AG09309 (cell line): ENCODE measurements around the gene STC2.

ENCODE experiments used
- DNase-seq: peaks from one replicate; pipeline ENCODE4 v3.0.0-alpha.2; 2010; ENCODE audit warnings: low read depth
- H3K4me3 ChIP-seq: 2 replicates; pipeline ENCODE4 v1.5.1; 2011; ENCODE audit warnings: mild to moderate bottlenecking, low read depth, low read length, moderate library complexity; ENCODE audit not compliant: control insufficient read depth
- CTCF ChIP-seq: IDR thresholded peaks from 2 replicates; pipeline ENCODE4 v1.5.1; 2011; ENCODE audit warnings: mild to moderate bottlenecking, low read depth, low read length, inconsistent platforms; ENCODE audit not compliant: insufficient read depth, control insufficient read depth; ENCODE audit errors: missing control alignments

Gene STC2

GRCh38 chr5:173328844-173329490, 753 bp upstream of the STC2 start:
- peak overlapping the region; percentile 91 for H3K4me3 ChIP-seq
- TF ChIP-seq CTCF = no peak
- no peak for DNase-seq

DNA sequence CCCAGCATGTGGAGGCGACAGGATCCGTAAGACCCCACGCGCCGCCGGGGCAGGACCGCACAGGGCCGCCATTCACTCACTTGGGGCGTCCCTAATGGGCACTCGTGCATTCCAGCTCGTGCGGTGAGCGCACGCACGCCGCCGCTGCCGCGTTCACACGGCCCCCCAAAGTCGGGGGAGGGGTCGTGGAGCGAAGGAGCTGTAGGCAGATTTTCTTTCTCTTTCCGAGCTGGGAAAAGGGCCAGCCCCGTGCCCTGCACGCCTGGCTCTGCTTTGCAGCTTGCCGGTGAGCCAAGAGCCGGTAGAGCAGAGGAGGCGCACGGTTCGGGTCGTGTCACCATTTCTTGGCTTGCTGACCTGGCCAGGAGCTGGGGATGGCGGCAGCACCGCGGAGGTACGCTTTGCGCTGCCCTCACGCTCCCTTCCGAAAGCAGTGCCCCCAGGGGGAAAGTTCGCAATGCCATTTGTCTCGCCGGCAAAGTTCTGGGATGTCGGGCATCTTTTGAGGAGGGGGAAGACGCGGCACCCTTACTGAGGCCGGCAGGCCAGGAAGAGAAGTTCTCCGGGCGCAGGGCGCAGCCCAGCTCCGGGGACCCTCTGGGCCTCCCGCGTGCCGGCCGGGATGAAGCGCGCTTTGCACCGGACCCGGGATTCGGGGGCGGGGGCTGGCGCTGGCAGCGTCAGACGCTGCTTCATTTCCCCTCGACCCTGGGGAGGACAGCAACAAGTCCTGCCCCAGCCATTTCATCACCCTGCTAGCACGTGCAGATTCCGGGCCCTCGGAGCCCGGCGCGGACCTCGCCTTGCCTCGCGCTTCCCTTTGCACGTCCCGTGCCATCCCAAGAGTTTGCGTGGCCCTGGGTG, 898 bp downstream of the STC2 start:
- no peak for TF ChIP-seq CTCF
- H3K4me3 ChIP-seq = peak overlapping the region; percentile 91
- DNase-seq = no peak

GRCh38 chr5:173326501-173326960, 1.7 kb downstream of the STC2 start:
- DNase-seq = no peak
- TF ChIP-seq CTCF = no peak
- peak overlapping the region; percentile 91 for H3K4me3 ChIP-seq

DNA sequence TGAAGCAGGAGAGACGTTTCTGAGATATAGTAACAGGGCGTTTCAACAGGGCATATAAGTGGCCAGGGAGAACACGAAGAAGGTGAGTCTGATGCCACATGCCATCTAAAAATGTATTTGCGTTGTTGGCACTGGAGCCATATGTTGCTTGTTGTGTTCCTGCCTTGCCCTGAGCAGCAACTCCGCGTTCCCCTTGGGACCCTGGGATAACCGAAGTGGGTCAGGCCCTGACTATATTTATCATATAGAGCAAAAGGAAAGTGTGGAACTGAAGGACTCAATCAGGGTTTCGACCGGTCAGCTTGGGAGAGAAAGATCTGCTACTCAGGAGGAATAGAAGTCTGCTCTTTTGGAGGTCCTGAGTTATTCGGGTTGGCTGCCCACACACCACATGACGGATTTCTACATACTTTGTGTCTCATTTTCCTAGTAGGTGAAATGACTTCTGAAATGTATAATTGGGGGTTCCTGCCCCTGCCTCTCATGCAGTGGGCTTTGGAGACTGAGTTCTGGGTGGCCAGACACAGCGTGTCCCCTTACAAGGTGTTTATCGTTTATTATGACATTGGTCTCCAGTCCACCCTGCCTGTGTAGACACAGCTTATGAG, 3.0 kb downstream of the STC2 start:
- no peak for DNase-seq
- TF ChIP-seq CTCF = no peak
- peak overlapping the region; percentile 91 for H3K4me3 ChIP-seq

DNA sequence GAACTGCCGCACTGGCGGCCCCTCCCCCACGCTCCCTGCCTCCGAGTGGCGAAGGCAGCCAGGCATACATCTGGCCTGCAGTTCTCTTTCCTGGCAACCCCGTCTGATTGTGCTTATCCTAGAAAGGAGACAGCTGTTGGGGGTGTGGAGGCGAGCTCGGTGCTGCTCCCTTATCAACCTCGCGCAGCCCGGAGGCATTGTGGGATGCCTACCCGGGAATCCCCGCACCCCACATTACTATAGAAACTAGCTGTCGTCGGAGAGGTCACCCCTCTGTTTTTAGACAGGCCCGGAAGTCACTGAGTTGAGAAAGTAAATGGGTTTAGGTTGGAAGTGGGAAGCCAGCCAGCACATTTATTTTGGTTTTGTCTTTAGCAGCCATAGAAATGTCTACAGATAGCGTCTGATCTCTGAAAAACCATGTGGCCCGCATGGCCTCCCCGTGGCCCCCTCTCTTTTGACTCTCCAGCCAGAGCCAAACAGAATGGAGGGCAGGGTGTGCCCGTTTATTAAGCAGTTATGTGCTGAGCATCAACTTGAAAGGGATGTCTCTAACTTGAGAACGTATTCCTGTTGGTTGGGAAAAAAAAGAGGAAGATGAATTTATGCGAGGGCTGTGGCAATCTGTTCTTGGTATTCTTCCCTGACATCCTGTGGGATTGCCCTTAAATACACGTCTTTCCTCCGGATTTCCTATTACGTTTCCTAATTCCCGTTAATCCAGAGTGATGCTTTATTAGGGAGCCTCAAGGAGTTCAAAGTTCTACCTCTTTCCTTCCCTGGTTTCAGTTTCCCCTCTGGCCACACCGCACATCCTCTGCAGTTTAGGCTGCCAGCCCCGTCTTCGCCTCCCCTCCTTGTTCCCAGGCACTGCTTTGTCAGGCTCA, 3.9 kb downstream of the STC2 start:
- peak overlapping the region; percentile 91 for H3K4me3 ChIP-seq
- TF ChIP-seq CTCF = no peak
- no peak for DNase-seq

- no peak for TF ChIP-seq CTCF
- DNase-seq = no peak
- peak overlapping the region; percentile 6 for H3K4me3 ChIP-seq
Observed at GRCh38 chr5:173323799-173324114, 4.5 kb downstream of the STC2 start.
